GM12878 (cell line): ENCODE measurements around the gene TLCD2.

Experiments
- CTCF ChIP-seq, 3 experiments: IDR thresholded peaks in 2 of 3; conservative IDR thresholded peaks in 1 of 3; 2 replicates each; pipeline ENCODE4 v1.5.1; 2011; ENCODE audit warnings: low read depth in 3 of 3, low read length in 3 of 3, mild to moderate bottlenecking in 3 of 3, control low read depth in 2 of 3, moderate library complexity in 2 of 3, inconsistent platforms in 1 of 3, mixed read lengths in 1 of 3; ENCODE audit not compliant: control insufficient read depth in 2 of 3, insufficient read depth in 1 of 3; ENCODE audit errors: extremely low read depth in 1 of 3
- MLLT1 ChIP-seq: fragments of 450-650 bp; IDR thresholded peaks from 2 replicates; pipeline ENCODE4 v1.6.1; 2016; ENCODE audit warnings: mild to moderate bottlenecking
- POLR2A ChIP-seq: IDR thresholded peaks from 2 replicates; pipeline ENCODE4 v1.6.1; 2011; ENCODE audit warnings: low read depth, mild to moderate bottlenecking, low read length
- TCF3 ChIP-seq: IDR thresholded peaks from 2 replicates; pipeline ENCODE4 v1.6.1; 2012; ENCODE audit warnings: low read depth, mild to moderate bottlenecking, low read length, borderline replicate concordance; ENCODE audit not compliant: insufficient read depth
- TF ChIP-seq, protein P1 (sequence below): IDR thresholded peaks from 2 replicates; pipeline ENCODE4 v1.6.1; 2012; ENCODE audit warnings: low read depth, low read length, improper control_type of control experiment

DNA sequence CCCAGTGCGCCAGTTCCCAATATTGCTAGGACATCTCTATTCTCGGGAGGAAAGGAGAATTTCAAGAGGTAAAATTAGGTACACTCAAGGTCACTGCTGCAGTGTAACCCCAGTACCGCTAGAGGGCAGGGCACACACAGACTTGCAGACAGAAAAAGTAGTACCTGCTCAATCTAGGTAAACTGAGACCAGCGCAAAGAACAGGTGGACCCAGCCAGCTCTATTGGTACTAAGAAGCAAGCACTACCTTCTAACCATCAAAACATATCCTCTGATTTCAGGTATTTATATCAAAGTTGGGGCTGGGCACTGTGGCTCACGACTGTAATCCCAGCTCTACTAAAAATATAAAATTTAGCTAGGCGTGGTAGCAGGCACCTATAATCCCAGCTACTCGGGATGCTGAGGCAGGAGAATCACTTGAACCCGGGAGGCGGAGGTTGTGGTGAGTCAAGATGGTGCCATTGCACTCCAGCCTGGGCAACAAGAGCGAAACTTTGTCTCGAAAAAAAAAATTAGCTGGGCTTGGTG is 10.7 kb upstream of the TLCD2 start:
- TF ChIP-seq MLLT1 (0 out of 2 replicates have a peak, but pooled peaks have one; percentile 35), POLR2A (no peak), TCF3 (no peak), CTCF (IDR thresholded peaks at IDR 0.05 in 2 of 3, conservative IDR thresholded peaks at IDR 0.05 in 1 of 3; ENCODE audit: control insufficient read depth in 2 of 3, extremely low read depth in 1 of 3, insufficient read depth in 1 of 3, low read depth in 3 of 3, low read length in 3 of 3) (peak; percentile 96 to 98 (median 97))
- TF ChIP-seq, protein P1, sequence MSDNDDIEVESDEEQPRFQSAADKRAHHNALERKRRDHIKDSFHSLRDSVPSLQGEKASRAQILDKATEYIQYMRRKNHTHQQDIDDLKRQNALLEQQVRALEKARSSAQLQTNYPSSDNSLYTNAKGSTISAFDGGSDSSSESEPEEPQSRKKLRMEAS: no peak
